HepG2 (cell line): ENCODE data around the gene MAP3K3. TPM values are rescaled to one million over a fixed set of nuclear protein-coding genes. Genes with fewer than 3 reads are reported as not detected.

Experiments
- ATAC-seq: fragments of 200-7000 bp; cut with Tn5 transposase; 3 replicates; pipeline ENCODE4 v1.9.1; 2020; ENCODE audit warnings: mild to moderate bottlenecking, moderate library complexity
- BruUV-seq: library from RNA; stranded (reverse); fragments of 400-500 nt; replicated peaks from 2 replicates; lab custom pipeline; 2021; lab: Mats Ljungman, UMichigan
- CTCF ChIA-PET: fragments of 300-600 bp; formaldehyde crosslinking; extraction: SDS; loops from one replicate; lab custom pipeline; 2021; ENCODE audit warnings: low total read pairs, inconsistent platforms, low intra/inter-chr PET ratio; lab: Yijun Ruan, JAX
- POLR2A ChIA-PET: fragments of 350-600 bp; sonication (Branson Sonifier 250); formaldehyde crosslinking; loops from one replicate; lab custom pipeline; 2020; ENCODE audit warnings: antibody characterized with exemption, inconsistent platforms; lab: Yijun Ruan, JAX
- DNase-seq: peaks from one replicate; pipeline ENCODE4 v3.0.0-alpha.2; 2015; ENCODE audit warnings: low spot score
- FAIRE-seq: peaks from 3 replicates; lab custom pipeline; 2011; peaks lifted over from hg19 to GRCh38; lab: Jason Lieb, UNC
- H2AFZ ChIP-seq: one replicate; pipeline ENCODE4 v1.6.1; 2011; ENCODE audit warnings: low read length, inconsistent platforms
- H3K27ac ChIP-seq: fragments of 300-600 bp; 3 replicates; pipeline ENCODE4 v1.8.0; 2011; ENCODE audit warnings: mixed run types, mild to moderate bottlenecking, mixed read lengths, low read length, inconsistent platforms; ENCODE audit not compliant: insufficient read depth; ENCODE audit errors: extremely low read length
- H3K27me3 ChIP-seq, 2 experiments: fragments of 200-600 bp in 1 of 2; 2 replicates in 1 of 2; 3 replicates in 1 of 2; pipeline versions ENCODE4 v1.6.0 to v1.8.0; 2011; ENCODE audit warnings: low read length in 2 of 2, mild to moderate bottlenecking in 2 of 2, moderate library complexity in 2 of 2, inconsistent platforms in 1 of 2; ENCODE audit not compliant: insufficient read depth in 2 of 2, control insufficient read depth in 1 of 2
- H3K36me3 ChIP-seq, 2 experiments: fragments of 200-600 bp in 1 of 2; replicated peaks in 1 of 2; 2 replicates in 1 of 2; 3 replicates in 1 of 2; pipeline versions ENCODE4 v1.5.1 to v1.8.0; 2011; ENCODE audit warnings: low read length in 2 of 2, inconsistent platforms in 1 of 2; ENCODE audit not compliant: insufficient read depth in 2 of 2, control insufficient read depth in 1 of 2
- H3K4me1 ChIP-seq: 2 replicates; pipeline ENCODE4 v1.5.1; 2012; ENCODE audit warnings: low read length, inconsistent platforms; ENCODE audit not compliant: insufficient read depth
- H3K4me2 ChIP-seq: 2 replicates; pipeline ENCODE4 v1.6.0; 2011; ENCODE audit warnings: low read depth, low read length, inconsistent platforms
- H3K4me3 ChIP-seq, 3 experiments: fragments of 200-600 bp in 1 of 3; sonication (generic), shearing (Covaris generic) in 1 of 3; replicated peaks in 1 of 3; 2 replicates each; pipeline ENCODE4 v1.5.1; 2011 to 2016; ENCODE audit warnings: low read length in 3 of 3, inconsistent platforms in 2 of 3, low read depth in 2 of 3, mild to moderate bottlenecking in 2 of 3, control low read depth in 1 of 3, mixed read lengths in 1 of 3; ENCODE audit not compliant: insufficient read depth in 1 of 3
- H3K79me2 ChIP-seq: one replicate; pipeline ENCODE4 v1.6.1; 2011; ENCODE audit warnings: low read length, inconsistent platforms; ENCODE audit not compliant: insufficient read depth
- H3K9ac ChIP-seq: 2 replicates; pipeline ENCODE4 v1.6.0; 2011; ENCODE audit warnings: mild to moderate bottlenecking, low read depth, low read length, inconsistent platforms; ENCODE audit not compliant: insufficient read depth
- H3K9me3 ChIP-seq: 2 replicates; pipeline ENCODE4 v1.5.1; 2012; ENCODE audit warnings: mild to moderate bottlenecking, low read length
- H4K20me1 ChIP-seq: 2 replicates; pipeline ENCODE4 v1.6.0; 2011; ENCODE audit warnings: inconsistent platforms, mild to moderate bottlenecking, low read length, moderate library complexity; ENCODE audit not compliant: insufficient read depth
- FOXA1 ChIP-seq, 2 experiments: fragments of 450-650 bp in 1 of 2; sonication (generic) in 1 of 2; formaldehyde crosslinking in 1 of 2; IDR thresholded peaks; 2 replicates each; pipeline versions ENCODE4 v1.4.0 to v1.6.1; 2016 to 2020; ENCODE audit warnings: missing genetic modification reagents in 1 of 2
- GPN1 ChIP-seq: sonication (generic); formaldehyde crosslinking; IDR thresholded peaks from 2 replicates; pipeline ENCODE4 v1.5.1; 2020; ENCODE audit warnings: missing genetic modification reagents, borderline replicate concordance
- HIC2 ChIP-seq: sonication (generic); formaldehyde crosslinking; IDR thresholded peaks from 2 replicates; pipeline ENCODE4 v1.9.0; 2022; ENCODE audit warnings: low read depth, missing genetic modification reagents
- NRL ChIP-seq: sonication (generic); formaldehyde crosslinking; IDR thresholded peaks from 2 replicates; pipeline ENCODE4 v1.5.0; 2020; ENCODE audit warnings: missing genetic modification reagents, mild to moderate bottlenecking, moderate library complexity, borderline replicate concordance
- STAT5B ChIP-seq: sonication (generic); formaldehyde crosslinking; IDR thresholded peaks from 2 replicates; pipeline ENCODE4 v1.4.0; 2020; ENCODE audit warnings: missing genetic modification reagents
- TFDP1 ChIP-seq: IDR thresholded peaks from 2 replicates; pipeline ENCODE4 v1.6.1; 2016; ENCODE audit warnings: missing compliant biosample characterization, missing genetic modification reagents, borderline replicate concordance
- ZFP37 ChIP-seq: sonication (generic); formaldehyde crosslinking; IDR thresholded peaks from 2 replicates; pipeline ENCODE4 v1.4.0; 2020; ENCODE audit warnings: missing genetic modification reagents, borderline replicate concordance
- ZNF160 ChIP-seq: sonication (generic); formaldehyde crosslinking; IDR thresholded peaks from 2 replicates; pipeline ENCODE4 v1.8.0; 2022; ENCODE audit warnings: mild to moderate bottlenecking, inconsistent platforms, missing genetic modification reagents
- ZNF18 ChIP-seq: sonication (generic); formaldehyde crosslinking; IDR thresholded peaks from 2 replicates; pipeline ENCODE4 v1.8.0; 2022; ENCODE audit warnings: mild to moderate bottlenecking, missing genetic modification reagents; ENCODE audit not compliant: insufficient replicate concordance
- ZNF326 ChIP-seq: sonication (generic); formaldehyde crosslinking; IDR thresholded peaks from 2 replicates; pipeline ENCODE4 v1.4.0; 2020; ENCODE audit warnings: missing genetic modification reagents, borderline replicate concordance
- ZNF530 ChIP-seq: sonication (generic); formaldehyde crosslinking; IDR thresholded peaks from 2 replicates; pipeline ENCODE4 v1.5.0; 2020; ENCODE audit warnings: low read depth, mild to moderate bottlenecking, missing genetic modification reagents
- ZNF564 ChIP-seq: sonication (generic); formaldehyde crosslinking; IDR thresholded peaks from 2 replicates; pipeline ENCODE4 v1.8.1; 2023; ENCODE audit warnings: mild to moderate bottlenecking, missing genetic modification reagents
- ZNF782 ChIP-seq: sonication (generic); formaldehyde crosslinking; IDR thresholded peaks from 2 replicates; pipeline ENCODE4 v1.4.0; 2020; ENCODE audit warnings: missing genetic modification reagents, mild to moderate bottlenecking, borderline replicate concordance
- ZSCAN5A ChIP-seq: sonication (generic); formaldehyde crosslinking; IDR thresholded peaks from 2 replicates; pipeline ENCODE4 v1.8.0; 2022; ENCODE audit warnings: mild to moderate bottlenecking, missing genetic modification reagents, borderline replicate concordance
- in situ Hi-C: cut with HindIII; loops from 2 replicates; pipeline ENCODE4 v1.10.0; 2017; ENCODE audit warnings: low pct_unique_long_range_greater_than_20kb; ENCODE audit not compliant: extremely low pct_ligation_motif_present
- intact Hi-C: fragments of 100-400 bp; cut with micrococcal nuclease; formaldehyde crosslinking; loops from one replicate; pipeline ENCODE4 v1.10.0; 2022; ENCODE audit not compliant: unreplicated experiment
- polyA plus RNA-seq, 8 experiments: library from polyadenylated mRNA; depleted of rRNA in 3 of 8; stranded (reverse) in 7 of 8; unstranded in 1 of 8; fragments of >200 nt; fragmentation: Illumina TruSeq in 4 of 8; extraction: Trizol in 4 of 8; gene quantifications; 2 replicates each; pipeline versions ENCODE4 v1.2.1 to v1.2.3, GENCODE V29; 2011 to 2016; ENCODE audit warnings: low read depth in 4 of 8, missing spikeins in 1 of 8, mixed read lengths in 1 of 8; ENCODE audit not compliant: insufficient read depth in 1 of 8
- total RNA-seq, 5 experiments: library from RNA; depleted of rRNA; stranded (reverse); fragments of >200 nt; fragmentation: Illumina TruSeq; extraction: Trizol; gene quantifications; 2 replicates each; pipeline ENCODE4 v1.2.3, GENCODE V29; 2016; ENCODE audit warnings: low read depth in 1 of 5

MAP3K3 gene
- total and polyA plus RNA-seq, 2 of the 13 experiments (the other 11 are each of a cell fraction or from before 2014, with no cell fraction given), result 17.7 to 21.8 TPM

GRCh38 chr17:63682981-63683380 is 60.8 kb downstream of the MAP3K3 start:
- intact Hi-C loops (no loop called here), in situ Hi-C loops (no loop called here)
- TF ChIP-seq ZSCAN5A, result no peak
- TF ChIP-seq ZNF160 (CRISPR knock-in tag), result no peak
- no peak for TF ChIP-seq ZNF782
- no peak for TF ChIP-seq NRL (CRISPR knock-in tag)
- TF ChIP-seq HIC2 (CRISPR knock-in tag), result no peak
- no peak for TF ChIP-seq TFDP1 (CRISPR knock-in tag)
- no peak for TF ChIP-seq ZNF530
- TF ChIP-seq STAT5B, result no peak
- TF ChIP-seq GPN1 (CRISPR knock-in tag), result no peak
- no peak for TF ChIP-seq ZNF326 (CRISPR knock-in tag)
- no peak for TF ChIP-seq FOXA1 (IDR thresholded peaks at IDR 0.05)
- no peak for TF ChIP-seq FOXA1 (CRISPR knock-in tag; IDR thresholded peaks at IDR 0.05)
- no peak for TF ChIP-seq ZFP37
- no peak for TF ChIP-seq ZNF564 (CRISPR knock-in tag)
- TF ChIP-seq ZNF18 (CRISPR knock-in tag), result no peak
- Histone ChIP-seq H3K4me2 (no peak overlapping the region), H2AFZ (no peak overlapping the region), H3K4me1 (no peaks in the 10 kb centered on the region), H3K79me2 (no peaks in the 10 kb centered on the region), H3K27me3 (no peaks in the 10 kb centered on the region), H3K9ac (no peak overlapping the region), H3K27ac (no peak overlapping the region), H3K9me3 (no peaks in the 10 kb centered on the region), H4K20me1 (no peaks in the 10 kb centered on the region), H3K4me3 (no peak overlapping the region), H3K36me3 (peaks cover 19 to 42% of the 10 kb centered on the region in 2 experiments; a peak in 4 of 5 replicates)
- ChIA-PET POLR2A (no interaction called here), CTCF (no interaction called here)
- no peak for DNase-seq
- ATAC-seq, result no peak
- no peak for FAIRE-seq
- no TSS peak for BruUV-seq
